T-helper 2 cell (primary cell): ENCODE results near the gene MAPKAPK3.

Source experiments
- DNase-seq, 5 experiments: peaks; one replicate each; pipeline versions ENCODE4 v3.0.0 to v3.0.0-alpha.2; 2012 to 2022

MAPKAPK3 gene

DNA sequence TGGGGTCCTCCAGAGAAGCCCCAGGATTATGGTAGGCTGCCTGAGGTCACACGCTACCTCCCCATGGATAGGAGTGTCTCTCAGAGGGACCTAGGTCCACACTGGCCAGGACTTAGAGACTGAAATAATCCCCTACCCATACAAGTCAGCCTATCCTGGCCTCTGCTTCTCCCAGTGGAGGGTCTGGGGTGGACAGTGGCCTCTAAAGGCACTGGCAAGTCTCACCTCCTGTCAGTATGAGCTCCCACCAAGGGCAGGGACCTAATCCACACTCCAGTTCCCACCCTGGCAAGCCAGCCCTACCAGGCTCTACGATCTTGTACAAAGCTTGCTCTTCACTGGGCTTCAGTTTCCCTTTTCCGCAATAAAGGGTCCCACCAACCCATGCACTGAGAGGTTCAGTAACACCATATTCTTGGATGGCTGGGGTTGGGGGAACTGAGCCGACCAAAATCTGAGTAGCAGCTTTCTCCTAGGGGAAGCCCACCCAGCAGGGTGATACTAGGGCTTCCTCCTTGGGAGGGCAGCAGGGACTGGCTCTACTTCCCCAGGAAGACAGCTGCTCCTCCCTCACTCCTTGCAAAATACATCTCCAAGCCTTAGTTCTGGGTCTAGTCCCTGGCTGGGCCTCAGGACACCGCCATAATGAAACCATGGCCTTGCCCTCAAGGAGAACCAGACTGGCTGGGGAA lies 7.7 kb upstream of the MAPKAPK3 start:
- no peak for DNase-seq

DNA sequence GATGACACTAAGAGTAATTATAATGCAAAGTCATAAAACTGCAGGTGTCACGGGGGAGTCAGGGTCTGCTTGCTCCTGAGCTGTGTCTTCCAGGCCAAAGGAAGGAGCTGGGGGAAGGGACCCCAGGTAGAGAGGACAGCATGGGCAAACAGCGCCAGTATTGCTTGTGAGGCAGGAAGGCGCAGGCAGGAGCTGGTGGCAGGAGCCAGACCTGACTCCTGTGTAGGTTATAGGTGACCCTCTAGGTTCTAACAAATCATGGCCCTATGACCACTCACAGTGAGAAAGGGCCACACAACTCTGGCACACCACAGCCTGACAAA lies 7.2 kb upstream of the MAPKAPK3 start:
- no peak for DNase-seq

DNA sequence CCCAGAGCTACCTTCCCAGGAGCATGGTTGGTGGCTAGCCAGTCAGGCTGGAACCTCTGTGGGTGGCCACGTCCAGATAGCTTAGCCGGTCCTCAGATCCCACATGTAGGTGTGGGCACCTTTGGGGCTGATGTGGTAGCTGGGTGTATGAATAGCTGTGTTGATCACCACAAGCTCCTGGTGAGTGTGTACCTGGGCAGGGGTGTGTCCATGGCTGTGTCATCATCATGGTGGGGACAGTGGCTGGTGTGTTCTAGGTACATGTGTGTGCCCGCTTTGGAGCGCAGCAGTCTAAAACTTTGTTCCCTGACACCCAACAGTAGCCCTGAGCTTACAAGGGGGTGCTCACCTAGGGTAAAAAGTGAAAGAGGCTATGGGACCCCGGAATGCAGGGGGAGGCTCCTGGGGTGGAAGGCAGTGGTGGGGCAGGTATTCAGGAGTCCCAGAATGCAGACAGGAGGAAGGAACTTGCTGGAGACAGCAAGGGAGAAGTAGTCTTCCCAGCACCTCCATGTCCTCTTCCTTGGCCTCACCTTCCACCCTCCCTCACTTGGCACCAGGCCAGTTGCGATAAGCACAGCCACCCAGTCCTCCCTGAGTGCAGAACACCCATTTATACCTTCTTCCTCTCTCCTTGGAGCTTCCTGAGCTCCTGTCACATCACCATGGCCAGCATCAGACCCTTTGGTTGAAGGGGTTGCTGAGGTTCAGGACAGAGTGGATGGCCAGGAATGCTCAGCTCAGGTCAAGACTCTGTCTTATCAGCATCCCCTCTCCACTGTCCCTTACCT lies 6.6 kb upstream of the MAPKAPK3 start:
- peak in 1 of 5 experiments; percentile 74 for DNase-seq

DNA sequence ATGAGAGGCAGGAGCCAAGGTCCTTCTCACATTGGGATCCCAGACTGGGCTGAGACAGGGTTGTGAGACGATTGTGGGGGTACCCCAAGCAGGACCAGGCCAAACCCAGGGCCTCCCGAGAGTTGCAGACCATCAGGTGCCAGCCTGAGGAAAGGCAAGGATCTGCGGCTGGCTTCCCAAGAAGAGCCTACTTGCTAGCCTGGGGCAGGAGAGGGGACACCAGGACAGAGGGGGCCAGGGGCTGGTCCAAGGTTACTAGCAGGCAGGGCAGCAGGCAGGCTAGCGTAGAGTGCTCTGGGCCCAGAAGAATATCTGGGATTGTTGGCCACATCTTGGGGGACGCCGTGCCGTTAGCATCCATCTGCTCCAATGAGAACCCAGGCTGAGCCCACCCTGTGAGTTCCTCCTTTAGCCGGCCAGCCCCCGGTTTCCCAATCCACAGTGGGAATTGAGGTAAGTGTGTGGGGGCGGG lies 5.9 kb upstream of the MAPKAPK3 start:
- DNase-seq: no peak

DNA sequence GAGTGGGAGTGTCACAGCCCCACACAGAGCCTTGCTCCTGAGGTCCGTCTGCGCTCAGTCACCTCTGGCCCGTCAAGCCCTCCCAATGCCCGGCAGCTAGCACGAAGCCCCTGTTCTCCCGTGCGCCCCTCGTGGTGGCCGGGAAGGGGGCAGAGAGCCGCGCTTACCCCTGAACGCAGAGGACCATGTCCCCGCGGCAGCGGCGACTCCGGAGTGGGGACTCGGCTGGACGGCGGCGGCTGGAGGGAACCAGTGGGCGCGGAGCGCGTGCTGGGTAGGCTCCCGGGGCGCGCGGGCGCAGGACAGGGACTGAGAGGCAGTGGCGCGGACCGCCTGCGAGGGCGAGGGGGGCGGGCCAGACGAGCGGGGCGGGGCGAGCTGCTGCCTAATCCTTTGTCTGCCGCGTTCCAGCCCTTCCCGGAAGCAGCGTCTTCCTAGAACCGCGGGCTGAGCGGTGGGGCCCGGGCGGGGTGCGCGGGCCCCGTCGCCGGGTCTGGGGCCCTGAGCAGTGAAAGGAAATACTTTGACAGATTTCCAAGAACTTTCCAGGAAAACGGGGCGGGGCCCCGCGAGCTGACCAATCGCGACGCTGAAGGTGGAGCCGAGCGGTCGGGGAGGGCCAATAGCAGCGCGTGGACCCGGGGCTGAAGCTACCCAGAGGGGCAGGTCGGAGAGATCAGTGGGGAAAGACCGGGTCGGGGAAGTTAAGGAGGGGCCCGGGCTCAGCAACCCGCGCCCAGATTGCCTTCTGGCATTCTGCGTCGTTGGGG lies 5.3 kb upstream of the MAPKAPK3 start, which contains the start of gene CISH:
Gene CISH, minus strand, starts transcription at position 311 of the 770 bp plus-strand sequence. Its CDS starts 124 bp downstream, at position 187.
- DNase-seq: peak; percentile 86 to 99 (median 89)

DNA sequence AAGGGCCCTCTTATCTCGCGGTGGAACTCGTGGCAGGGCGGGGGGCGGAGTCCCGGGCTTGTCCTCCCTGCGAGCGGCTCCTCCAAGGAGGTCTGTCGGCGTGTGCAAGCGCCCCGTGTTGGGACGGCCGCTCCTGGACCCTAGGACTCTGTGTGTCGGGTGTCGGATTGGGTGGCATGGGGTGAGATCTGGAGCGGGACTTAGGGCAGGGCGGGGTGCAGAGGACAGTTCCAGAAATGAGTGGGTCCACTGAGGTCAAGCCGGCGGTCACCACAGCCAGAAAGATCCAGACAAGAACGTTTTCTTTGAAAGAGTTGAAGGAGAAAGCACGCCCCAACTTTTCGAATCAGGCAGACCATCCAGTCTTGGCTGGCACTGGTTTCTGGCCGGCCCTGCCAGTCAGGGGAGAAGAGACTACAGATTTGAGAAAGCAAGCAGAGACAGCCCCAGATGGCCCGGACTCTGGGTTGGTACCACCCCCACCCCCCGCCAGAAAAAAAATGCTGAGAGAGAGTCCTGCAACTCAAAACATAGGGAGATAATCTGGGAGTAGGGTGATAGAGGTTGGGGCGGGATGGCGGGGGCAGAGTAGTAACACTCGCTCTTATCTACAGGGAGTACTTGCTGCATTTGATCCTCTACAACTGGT lies 4.6 kb upstream of the MAPKAPK3 start:
- DNase-seq: no peak

DNA sequence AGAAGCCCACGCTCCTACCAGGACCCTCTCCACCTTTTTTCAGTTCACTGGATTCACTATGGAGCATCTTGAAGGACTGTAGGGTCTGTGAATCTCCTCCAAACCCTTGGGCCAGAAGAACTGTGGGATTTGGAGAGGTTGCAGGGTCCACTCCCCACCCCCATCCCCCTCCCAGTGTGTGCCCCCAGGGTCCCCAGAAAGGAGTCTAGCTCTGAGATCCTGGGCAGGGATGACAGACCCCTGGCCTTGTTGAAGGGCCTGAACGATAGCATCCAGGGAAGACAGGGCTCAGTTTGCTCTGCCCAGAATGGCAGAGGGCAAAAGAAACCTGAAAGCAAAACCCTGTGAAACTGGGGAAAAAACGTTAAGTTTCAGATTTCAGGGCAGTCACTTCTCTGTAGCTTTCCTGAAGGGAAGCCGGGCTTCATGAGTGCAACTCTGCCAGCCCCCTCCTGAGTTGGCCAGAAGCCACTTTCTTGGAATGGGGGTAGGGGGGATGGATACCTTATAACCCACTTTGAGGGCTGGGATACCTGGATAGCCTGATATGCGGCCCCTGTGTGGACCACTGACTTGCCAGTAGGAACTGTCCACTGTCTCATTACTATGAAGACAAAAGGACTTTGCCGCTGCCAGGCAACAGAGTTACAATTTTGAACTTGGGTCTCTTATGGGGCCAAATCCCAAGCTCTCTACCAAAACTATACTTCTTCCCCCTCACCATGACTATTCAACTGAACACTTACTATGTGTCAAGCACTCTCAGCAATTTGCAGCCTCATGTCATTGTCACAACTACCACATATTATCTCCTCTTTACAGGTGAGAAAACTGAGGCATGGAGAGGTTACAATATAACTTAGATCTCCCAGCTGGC lies 3.7 kb upstream of the MAPKAPK3 start:
- peak in 1 of 5 experiments; percentile 62 for DNase-seq

DNA sequence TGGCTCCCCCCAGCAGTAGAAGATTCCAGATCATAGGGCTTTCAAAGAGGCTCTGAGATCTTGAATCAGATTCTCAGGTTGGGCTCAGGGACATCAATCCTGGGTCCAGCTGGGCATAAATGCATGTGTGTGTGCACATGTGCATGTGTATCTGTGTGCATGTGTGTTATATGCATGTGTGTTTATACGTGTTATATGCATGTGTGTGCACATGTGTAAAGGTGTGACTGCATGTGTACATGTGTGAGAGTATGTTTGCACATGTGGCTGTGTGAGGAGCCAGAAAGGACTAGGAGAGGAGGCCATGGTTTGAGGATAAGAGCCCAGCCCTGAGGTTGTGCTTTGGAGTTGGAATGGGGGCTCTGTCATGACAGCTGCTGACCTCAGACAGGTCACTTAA lies 1.8 kb upstream of the MAPKAPK3 start:
- no peak for DNase-seq

DNA sequence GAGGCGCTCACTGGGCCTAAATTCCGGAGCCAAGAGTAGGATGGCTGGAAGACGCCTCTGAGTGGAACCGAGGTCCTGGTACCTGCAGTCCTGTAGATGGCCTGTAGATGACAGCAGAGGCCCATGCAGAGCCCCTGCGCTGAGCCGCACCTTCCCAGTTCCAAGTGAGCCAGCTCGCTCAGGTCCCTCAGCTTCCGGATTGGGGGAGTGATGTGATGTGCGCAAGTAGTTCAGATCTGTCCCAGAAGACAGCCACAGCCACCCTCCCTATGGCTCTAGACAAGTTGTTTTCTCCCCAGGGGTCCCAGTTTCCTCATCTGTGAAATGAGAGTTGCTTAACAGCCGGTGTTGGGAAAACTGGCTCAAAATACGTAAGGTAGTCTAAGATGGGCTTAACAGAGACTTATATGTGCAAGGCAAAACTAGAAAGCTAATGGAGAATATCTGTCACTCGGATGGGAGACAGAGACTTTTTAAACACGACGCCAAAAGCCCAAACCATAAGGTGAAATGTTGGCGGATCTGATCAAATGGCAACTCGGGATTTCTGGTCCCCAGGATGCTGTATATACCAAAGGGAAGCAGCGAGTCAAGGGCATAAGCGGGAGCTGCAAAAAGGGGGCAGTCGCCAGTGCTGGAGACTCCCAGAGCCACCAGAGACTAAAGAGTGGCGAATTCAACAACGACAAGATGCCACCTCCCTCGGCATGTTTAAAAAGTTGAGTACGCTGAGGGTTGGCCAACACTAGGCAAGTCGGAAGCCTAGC lies 765 bp upstream of the MAPKAPK3 start:
- peak; percentile 55 to 85 (median 78) for DNase-seq

DNA sequence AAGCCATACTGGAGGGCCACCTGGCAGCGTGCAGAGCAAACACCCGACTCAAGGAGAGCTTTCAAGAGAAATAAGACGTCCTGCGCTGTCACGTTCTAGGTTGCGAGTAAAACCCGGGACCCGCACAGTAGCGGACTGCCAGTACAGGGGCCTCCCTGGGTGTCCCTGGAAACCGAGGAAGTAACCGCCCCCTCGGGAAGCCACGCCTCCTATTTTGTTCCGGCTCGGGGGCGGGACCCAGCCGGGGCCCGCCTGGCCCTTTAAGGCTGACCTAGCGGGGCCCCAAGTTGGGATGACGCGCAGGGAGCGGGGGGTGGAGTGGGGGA lies 218 bp upstream of the MAPKAPK3 start:
- DNase-seq: peak; percentile 91 to 95 (median 92)

DNA sequence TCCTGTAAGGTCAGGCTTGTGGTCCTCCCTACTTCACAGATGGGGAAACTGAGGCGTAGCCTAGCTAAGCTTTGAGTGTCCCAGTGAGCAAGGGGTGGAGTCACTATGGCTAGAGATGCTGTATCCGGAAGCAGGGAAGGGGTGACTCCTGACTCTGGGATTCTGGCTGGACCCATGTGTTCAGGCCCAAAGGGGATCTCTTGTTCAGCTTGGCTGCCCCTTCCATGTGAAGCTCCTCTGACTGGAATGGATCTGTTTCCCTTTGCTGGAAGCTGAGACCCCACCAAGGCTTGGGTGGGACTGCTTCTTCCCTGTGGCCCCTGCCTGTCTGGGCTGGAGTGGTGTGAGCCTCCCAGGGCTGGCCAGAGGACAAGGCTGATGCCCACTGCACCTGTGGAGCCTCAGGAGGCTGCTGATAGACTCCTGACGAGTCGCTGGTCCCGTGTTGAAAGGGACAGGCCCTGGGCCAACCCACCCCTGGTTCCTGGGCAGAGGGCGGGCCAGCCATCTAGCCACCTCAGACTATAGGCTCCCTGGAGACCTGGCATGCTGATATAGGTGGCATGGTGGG lies 1.0 kb downstream of the MAPKAPK3 start:
- DNase-seq: peak in 1 of 5 experiments; percentile 66

DNA sequence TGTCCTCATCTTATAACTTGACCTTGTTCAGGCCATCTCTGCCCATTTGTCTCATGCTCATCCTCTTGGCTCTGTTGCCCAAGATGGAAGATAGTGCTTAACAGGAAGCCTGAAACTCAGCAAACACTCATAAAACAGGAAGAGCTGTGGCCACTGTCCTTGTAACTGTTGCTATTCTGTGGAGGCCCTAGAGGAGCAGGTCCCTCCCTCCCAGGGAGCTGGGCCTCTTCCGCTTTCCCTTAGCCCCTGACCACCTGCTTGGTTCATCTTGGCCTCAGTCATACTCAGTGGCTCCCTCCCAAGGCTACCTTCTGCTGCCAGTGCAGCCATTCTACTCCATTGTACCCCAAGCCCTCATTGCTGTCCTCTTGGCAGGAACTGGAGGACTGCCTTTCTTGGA lies 3.5 kb downstream of the MAPKAPK3 start:
- peak in 1 of 5 experiments; percentile 49 for DNase-seq

DNA sequence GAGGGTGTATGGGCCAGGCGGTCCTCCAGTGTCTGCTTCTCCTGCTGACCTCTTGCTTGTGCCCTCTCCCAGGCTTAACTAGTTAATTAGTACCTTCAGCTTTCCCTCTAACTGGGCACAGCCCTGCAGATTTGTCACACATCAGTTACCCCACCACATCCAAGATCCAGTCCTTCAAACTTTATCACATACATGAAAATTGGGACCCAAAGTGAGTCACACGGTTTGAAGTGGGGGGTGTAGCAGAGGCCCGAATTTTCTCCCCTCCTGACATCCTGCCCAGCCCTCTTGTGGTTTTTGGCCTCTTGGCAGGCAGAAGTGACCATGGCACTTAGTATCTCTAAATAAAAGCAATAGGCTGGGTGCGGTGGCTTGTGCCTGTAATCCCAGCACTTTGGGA lies 3.9 kb downstream of the MAPKAPK3 start:
- DNase-seq: no peak

DNA sequence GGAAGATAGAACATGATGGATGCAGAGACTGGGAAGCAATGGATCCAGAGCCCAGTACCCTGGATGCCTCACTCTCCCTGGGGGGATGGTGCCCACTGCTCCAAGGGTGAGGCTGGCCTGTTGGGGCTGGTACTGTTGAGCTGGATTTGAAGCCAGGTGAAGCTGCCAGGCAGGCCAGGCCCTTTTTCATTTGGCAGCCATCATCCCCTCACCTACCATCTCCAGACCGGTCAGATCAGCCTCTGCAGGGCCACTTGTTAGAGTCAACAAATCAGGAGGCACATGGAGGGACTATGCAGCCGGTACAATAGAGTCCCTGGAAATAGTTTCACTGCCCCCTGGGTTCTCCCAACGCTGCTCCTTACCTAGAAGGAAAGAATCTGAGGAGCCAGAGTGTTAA lies 5.9 kb downstream of the MAPKAPK3 start:
- DNase-seq: no peak

DNA sequence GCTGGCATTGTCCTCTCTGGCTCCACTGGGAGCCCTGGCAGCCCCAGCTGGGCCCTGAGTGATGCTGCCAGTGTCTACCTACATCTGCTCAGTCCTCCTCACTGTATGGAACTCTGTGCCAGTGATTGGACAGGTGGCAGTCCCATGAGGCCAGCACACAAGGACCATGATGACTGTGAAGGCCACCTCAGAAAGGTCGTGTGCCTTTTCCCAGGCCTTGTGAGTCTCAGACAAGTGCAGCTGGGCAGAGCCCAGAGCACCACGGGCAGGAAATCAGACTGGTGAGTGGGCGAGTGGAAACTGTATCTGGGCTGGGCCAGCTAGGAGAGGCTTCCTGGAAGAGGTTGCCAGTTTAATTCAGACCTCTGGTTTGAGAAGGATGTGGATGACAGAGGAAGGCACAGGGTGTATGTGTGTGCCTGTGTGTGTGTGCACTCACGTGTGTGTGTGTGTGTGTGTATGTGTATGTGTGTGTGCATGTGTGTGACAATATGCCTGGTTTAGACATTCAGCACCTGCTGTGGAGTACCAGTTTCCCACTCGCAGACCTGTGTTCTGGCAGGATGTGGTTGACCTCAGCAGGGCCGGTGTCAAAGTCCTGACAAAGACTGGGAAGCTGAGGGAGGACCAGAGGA lies 7.0 kb downstream of the MAPKAPK3 start:
- peak in 2 of 5 experiments; percentile 44 to 88 for DNase-seq

DNA sequence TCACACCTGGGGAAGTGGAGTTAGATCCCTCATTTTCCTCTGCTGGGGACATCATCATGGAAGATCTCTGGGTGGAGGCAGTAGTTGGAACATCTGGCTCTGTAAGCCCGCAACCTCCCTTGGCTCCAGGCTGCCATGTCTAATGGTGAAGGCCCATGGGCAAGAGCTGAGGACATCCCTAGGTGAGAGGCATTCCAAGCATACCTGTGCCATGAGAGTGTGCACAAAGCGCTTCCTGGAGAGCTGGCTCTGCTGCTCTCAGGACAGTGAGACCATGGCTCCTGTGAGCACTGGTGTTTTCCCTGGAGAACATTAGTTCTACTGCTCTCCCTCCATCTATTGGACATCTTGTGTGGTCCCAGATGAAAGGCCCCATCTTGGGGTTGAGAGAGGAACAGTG lies 7.7 kb downstream of the MAPKAPK3 start:
- DNase-seq: no peak

DNA sequence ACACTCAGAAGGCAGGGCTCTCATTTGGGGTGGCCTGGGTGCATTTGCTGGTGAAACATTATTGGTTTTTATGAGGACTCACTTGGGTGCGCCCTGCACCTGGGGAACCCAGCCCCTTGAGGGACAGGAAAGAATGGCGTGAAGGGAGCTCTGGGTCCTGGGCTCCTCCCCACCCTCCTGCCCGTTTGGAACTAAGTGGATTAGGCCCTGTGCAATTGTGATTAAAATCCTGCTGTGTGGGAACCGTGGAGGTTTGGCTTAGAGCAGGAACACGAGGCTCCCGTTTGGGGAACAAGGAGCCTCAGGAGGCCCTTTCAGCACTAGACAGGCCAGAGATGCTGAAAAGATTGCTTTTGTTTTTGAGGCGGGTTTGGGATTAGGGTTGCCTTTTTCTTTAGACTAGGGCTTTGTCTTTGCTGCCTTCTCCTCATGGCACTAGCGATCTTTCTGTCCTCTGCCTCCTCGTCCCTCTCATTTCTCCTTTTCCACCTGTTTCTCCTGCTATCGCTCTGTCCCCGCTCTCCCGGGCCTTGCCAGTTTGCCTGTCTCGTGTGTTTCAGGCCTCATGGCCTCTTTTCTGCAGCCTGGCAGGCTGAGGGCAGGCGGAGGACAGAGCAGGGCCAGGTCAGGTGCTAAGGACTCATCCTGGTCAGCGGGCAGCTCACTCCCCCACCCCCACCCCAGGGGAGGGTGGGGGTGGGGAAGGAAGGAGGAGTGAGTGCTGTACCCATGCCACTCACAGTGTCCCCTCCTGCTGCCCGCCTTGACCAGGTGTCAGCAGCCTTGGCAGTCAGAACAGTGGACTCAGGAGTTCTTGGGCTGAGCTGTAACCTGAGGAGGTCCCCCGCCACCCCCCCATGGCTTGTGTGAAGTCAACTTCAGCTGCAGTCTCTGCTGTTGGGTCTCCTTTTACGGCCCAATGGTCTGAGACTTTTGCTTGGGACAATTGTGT lies 8.6 kb downstream of the MAPKAPK3 start:
- no peak for DNase-seq

DNA sequence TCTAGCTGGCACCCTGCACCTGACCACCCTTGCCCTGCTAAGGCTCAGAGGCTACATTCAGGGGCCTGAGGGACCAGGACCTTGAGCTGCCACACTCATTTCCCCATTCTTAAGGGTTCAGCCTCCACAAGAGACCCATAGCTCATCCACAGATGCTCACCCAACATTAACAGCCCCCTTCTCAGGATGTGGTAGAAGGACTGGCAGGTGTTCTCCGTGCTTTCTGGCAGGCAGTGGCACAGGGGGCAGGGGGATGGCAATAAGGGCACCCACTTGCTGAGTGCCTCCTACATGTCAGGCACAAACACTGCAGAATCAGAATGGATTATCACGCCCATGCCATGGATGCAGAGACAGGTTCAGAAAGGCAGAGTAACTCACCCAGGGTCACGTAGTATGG lies 9.4 kb downstream of the MAPKAPK3 start:
- no peak for DNase-seq
